Esophagus muscularis mucosa (tissue), 3 donors: Measurements from ENCODE around the gene ZNF182.

ENCODE experiments used
- CTCF ChIP-seq, 3 experiments: fragments of 200-600 bp in 2 of 3; fragments of 450-650 bp in 1 of 3; sonication (generic) in 2 of 3; IDR thresholded peaks; one replicate each; pipeline ENCODE4 v1.5.1; 2017 to 2019; ENCODE audit warnings: antibody characterized with exemption in 3 of 3, mild to moderate bottlenecking in 2 of 3, moderate library complexity in 1 of 3
- EP300 ChIP-seq: sonication (generic); formaldehyde crosslinking; IDR thresholded peaks from one replicate; pipeline ENCODE4 v1.6.1; 2017; ENCODE audit warnings: antibody characterized with exemption

- TF ChIP-seq EP300 (no peak), CTCF (IDR thresholded peaks at IDR 0.05) (no peak)
Observed at GRCh38 chrX:47960406-47960805, 43.4 kb downstream of the ZNF182 start.
